Vagina (tissue), 2 donors: ENCODE measurements around the gene NEB.

Source experiments
- POLR2A ChIP-seq, 2 donors: fragments of 450-650 bp; IDR thresholded peaks; one replicate each; pipeline ENCODE4 v1.6.1; 2017; ENCODE audit warnings: antibody characterized with exemption in 2 of 2, mild to moderate bottlenecking in 2 of 2, moderate library complexity in 2 of 2
- POLR2AphosphoS5 ChIP-seq, 2 donors: sonication (generic); formaldehyde crosslinking; IDR thresholded peaks; one replicate each; pipeline ENCODE4 v1.9.0; 2017; ENCODE audit warnings: antibody characterized with exemption in 2 of 2, mild to moderate bottlenecking in 2 of 2, low read depth in 1 of 2; ENCODE audit not compliant: insufficient read depth in 1 of 2
- TF ChIP-seq, protein P1 (sequence below), 3 experiments: fragments of 450-650 bp in 2 of 3; fragments of 200-600 bp in 1 of 3; sonication (generic) in 1 of 3; IDR thresholded peaks; one replicate each; pipeline ENCODE4 v1.5.1; 2017 to 2019; ENCODE audit warnings: antibody characterized with exemption in 3 of 3, mild to moderate bottlenecking in 2 of 3, moderate library complexity in 2 of 3

DNA sequence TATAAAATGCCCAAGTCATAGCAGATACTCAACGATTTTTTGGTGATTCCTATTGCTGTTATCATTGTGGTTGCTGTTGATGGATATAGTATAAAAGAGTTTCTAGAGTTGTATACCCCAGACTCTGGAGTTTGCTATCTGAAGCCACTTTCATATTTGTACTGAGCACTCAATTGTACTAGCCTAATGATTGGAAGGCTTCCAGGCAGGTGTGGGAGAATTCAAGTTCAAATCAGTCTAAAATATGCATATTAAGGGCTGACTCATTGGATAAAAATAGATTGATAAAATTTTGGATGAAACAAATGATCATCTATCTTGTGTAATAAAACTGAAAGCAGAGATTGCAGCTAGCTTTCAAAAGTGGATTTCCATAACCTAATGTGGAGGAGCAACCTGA is 122.9 kb downstream of the NEB start:
- TF ChIP-seq, protein P1, sequence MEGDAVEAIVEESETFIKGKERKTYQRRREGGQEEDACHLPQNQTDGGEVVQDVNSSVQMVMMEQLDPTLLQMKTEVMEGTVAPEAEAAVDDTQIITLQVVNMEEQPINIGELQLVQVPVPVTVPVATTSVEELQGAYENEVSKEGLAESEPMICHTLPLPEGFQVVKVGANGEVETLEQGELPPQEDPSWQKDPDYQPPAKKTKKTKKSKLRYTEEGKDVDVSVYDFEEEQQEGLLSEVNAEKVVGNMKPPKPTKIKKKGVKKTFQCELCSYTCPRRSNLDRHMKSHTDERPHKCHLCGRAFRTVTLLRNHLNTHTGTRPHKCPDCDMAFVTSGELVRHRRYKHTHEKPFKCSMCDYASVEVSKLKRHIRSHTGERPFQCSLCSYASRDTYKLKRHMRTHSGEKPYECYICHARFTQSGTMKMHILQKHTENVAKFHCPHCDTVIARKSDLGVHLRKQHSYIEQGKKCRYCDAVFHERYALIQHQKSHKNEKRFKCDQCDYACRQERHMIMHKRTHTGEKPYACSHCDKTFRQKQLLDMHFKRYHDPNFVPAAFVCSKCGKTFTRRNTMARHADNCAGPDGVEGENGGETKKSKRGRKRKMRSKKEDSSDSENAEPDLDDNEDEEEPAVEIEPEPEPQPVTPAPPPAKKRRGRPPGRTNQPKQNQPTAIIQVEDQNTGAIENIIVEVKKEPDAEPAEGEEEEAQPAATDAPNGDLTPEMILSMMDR (IDR thresholded peaks at IDR 0.05) = no peak
- no peak for TF ChIP-seq POLR2AphosphoS5 (IDR thresholded peaks at IDR 0.05; ENCODE audit: insufficient read depth in 1 of 2, low read depth in 1 of 2)
- no peak for TF ChIP-seq POLR2A (IDR thresholded peaks at IDR 0.05)
